ENCODE measurements around the gene ATE1.
"Not testable (repeated sequence)": the region's sequence is repeated elsewhere in the genome, so short reads cannot be mapped to it uniquely, and the experiment has no call there.

The ATE1 gene

DNA sequence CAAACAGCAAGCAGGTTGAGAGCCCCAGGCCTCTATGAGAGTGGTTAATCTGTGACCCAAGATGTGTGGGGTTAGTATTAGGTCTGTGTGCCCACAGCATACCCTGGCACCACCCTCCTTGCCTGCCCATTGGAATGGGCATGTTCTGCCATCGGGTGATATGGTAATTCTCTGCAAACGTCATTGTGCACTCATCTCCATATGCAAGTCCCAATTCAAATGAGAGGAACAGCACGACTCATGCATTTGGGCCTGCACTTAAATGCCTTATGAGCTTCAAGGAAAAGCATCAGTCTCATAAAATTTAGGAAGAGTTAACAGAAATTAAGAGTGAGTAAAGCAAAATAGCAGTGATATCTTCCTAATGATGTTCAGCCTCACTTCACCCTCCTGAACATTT is 195.7 kb downstream of the ATE1 start:
- DNase-seq, result no peak

DNA sequence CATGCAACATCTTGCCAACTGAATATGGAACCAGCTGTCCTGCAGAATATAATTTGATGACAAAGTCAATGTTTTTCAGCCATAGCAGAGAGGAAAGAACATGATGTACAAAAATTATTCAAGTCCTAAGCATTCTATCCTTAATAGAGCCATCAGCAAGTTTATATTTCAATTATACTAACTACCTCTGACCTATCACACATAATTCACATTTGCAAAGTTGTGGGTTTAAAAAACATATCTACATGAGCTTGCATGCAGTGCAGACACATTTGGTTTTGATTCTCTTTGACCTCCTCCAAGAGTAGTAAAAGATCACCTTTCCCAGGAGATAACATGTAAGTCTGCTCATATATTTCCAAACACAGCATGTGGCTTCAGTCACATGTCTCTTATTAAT is 203.5 kb downstream of the ATE1 start:
- DNase-seq, result no peak

GRCh38 chr10:121722665-121723064 is 205.2 kb downstream of the ATE1 start:
- DNase-seq, result no peak

- DNase-seq, result no peak
These were observed 206.6 kb downstream of the ATE1 start for GRCh38 chr10:121721257-121721656.

- no peak for DNase-seq
These were observed 211.9 kb downstream of the ATE1 start for GRCh38 chr10:121715969-121716368.

DNA sequence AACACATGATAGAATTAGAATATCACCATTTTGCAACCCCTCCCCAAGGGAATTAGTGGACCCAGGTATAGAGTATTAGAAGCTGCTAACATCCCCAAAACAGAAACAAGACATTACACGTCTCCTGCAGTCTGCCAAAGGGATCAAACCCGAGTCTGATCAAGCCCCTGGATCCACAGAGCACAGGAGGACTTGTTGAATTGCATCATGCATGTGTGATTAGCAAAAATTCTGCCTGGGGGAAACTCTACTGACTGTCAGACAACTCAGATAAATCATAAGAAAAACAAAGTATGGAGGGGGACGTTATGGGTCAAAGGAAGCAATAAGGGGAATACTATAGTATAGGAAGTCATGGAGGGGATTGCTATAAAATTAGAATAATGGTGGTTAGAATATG is 212.8 kb downstream of the ATE1 start:
- DNase-seq, result no peak

DNA sequence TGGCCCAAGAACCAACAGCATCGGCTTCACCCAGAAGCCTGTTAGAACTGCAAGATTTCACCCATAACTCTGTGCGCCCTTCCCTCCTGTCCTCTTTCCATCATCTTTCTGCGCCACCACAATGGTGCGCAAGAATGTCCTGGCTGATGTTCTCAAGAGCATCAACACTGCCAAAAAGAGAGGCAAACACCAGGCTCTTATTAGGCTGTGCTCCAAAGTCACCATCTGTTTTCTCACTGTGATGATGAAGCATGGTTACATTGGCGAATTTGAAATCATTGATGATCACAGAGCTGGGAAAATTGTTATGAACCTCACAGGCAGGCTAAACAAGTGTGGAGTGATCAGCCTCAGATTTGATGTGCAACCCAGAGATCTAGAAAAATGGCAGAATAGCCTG is 214.3 kb downstream of the ATE1 start:
- DNase-seq, result no peak

DNA sequence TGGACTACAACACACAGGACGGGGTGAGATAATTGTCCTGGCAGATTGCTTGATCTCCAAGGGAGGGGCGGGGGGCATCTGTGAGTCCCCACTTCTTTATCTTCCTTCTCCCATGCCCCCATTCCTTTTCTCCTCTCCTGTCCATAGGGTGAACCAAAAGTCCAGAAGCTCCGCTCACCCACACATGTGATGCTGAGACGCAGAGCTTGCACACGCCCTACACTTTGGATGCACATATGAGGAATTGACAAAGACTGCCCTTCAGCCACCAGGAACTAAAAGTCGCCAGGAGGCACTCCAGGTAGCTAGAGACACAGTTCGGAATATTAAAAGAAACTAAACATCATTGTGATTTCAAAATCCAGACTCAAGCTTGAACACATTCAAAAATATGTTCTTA is 216.9 kb downstream of the ATE1 start:
- no peak for DNase-seq

DNA sequence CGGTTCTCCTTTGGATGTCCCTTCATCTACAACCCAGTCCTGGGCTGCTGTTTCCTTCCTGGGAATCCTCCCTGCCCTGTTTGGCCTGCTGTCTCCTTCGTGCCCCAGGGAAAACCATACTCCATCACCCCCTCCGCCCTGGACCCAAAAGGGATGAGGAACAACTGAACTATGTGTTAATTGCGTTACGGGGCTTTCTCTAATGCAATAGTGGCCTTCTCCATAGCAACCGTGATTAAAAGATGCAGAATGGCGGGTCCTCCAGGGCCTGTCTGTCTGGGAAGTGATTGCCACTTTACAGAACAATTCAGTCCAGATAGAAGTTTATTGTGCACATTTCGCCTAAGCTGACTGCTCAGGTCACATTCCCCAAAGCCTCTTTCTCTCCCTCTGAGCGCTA is 217.6 kb downstream of the ATE1 start:
- no peak for DNase-seq

GRCh38 chr10:121709675-121710073 is 218.2 kb downstream of the ATE1 start:
- no peak for DNase-seq

DNA sequence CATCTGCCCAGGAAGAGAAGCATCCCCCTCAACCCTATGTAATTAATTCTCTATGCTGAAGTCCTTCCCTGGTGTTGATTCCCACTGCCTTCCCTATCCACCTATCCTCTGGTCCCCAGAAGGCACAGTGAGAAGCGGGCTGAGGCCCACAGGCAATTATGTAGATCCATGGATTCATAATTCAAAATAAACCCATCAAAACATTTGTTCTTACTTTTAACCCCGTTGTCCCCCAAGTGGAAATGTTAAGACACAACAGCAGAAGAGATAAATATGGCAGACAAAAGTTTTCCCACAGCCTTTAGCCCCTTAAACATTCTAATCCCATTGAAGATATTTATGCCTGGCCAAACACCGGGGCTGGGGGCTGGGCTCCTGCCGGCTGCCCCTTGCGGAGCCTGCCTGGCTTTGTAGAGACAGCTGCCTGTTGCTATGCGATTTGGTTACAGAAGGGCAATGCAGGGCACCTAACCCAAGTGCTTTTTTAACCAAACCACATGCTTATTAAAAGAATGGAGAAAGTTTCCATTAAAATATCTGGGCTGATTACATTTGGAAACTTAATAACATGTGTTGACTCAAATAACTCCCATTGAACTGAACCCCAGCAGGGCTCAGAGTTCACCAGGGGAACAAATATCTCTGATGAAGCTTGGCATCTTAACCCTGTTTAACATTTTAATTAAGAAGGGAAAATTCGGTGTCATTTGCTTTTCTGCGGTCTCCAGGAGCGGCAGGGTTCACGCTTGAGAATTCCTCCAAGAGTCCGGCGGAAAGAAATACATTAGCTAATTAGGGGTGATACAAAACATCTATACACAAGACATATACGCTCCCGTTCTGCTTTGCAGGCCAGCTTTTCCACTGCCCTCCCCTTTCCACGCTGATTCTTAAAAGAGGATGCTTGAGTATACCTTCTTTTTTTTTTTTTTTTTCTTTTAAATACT is 218.8 kb downstream of the ATE1 start:
- no peak for DNase-seq

- DNase-seq, result no peak
These were observed 225.2 kb downstream of the ATE1 start for GRCh38 chr10:121702351-121703320.

GRCh38 chr10:121700416-121700815 is 227.4 kb downstream of the ATE1 start:
- no peak for DNase-seq

DNA sequence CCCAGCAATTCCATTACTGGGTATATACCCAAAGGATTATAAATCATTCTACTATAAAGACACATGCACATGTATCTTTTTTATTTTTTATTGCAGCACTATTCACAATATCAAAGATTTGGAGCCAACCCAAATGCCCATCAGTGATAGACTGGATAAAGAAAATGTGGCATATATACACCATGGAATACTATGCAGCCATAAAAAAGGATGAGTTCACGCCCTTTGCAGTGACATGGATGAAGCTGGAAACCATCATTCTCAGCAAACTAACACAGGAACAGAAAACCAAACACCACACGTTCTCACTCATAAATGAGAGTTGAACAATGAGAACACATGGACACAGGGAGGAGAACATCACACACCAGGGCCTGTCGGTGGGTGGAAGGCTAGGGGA is 228.1 kb downstream of the ATE1 start:
- DNase-seq, result not testable (repeated sequence)

- no peak for DNase-seq
These were observed 228.9 kb downstream of the ATE1 start for GRCh38 chr10:121698902-121699301.

DNA sequence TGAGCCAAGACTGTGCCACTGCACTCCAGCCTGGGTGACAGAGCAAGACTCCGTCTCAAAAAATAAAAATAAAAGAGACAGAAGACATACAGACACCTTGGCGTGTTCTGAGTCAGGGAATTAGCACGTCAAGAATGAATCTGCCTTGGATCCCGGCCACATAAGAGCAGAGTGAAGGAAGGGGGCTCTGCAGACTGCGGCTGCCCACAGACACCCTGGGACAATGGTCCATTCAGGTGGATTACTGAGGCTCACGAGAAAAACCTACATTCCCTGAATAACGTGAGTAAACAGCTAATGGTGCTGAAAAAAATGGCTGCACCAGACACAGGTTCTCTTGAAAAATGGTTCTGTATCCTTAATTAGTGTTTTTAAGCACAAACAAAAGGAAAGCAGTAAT is 229.5 kb downstream of the ATE1 start:
- no peak for DNase-seq

GRCh38 chr10:121696854-121697253 is 231.0 kb downstream of the ATE1 start:
- no peak for DNase-seq

DNA sequence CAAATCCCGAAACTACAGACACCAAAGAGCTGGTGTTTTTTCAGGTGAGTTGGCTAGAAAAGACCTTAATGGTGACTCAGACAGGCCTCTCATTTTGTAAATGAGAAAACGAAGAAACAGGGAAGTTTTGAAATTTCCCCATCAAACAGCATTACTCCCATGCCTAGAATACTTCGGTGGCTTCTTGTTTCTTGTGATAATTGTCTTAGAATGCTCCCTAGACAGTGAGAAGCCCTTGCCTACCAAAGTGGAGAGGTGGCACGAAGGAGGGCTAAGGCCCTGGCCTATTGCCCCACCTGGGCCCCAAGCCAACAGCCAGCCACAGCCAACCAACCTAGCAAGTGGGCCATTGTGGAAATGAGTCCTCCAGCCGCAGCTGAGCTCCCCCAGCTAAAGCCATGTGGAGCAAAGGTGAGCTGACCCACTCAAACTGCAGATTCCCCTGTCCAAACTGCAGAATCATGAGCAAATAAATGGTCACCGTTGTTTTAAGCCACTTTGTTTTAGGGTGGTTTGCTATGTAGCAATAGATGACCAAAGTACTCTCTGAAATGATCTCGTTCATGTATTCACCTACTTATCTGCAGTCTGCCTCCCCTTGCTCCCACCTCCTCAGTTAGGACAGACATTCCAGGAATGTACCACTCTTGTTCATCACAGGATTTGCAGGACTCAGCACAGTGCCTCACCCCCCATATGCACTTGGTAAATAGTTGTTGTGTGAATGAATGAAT is 231.9 kb downstream of the ATE1 start:
- DNase-seq, result no peak

GRCh38 chr10:121694966-121695643 is 232.7 kb downstream of the ATE1 start:
- DNase-seq, result no peak

- no peak for DNase-seq
These were observed 233.4 kb downstream of the ATE1 start for GRCh38 chr10:121694327-121694965.

- no peak for DNase-seq
These were observed 235.2 kb downstream of the ATE1 start for GRCh38 chr10:121692626-121693025.

GRCh38 chr10:121690970-121691369 is 236.9 kb downstream of the ATE1 start:
- no peak for DNase-seq
